SU-DHL-6 (cell line): ENCODE data around the gene GPC3.

Experiments used
- H2AFZ ChIP-seq: fragments of 200-600 bp; sonication (generic); 2 replicates; pipeline ENCODE4 v1.6.1; 2014; ENCODE audit warnings: low read depth, mild to moderate bottlenecking, moderate library complexity, mixed read lengths, antibody characterized with exemption, low read length; ENCODE audit not compliant: severe bottlenecking
- H3F3A ChIP-seq: fragments of 200-600 bp; shearing (Covaris generic); 2 replicates; pipeline ENCODE4 v1.6.0; 2016; ENCODE audit warnings: antibody characterized with exemption, mild to moderate bottlenecking; ENCODE audit not compliant: insufficient read depth
- H3K27ac ChIP-seq: fragments of 200-600 bp; sonication (generic); 2 replicates; pipeline ENCODE4 v1.5.1; 2016; ENCODE audit warnings: low read depth, mild to moderate bottlenecking, low read length, moderate library complexity, mixed read lengths
- H3K27me3 ChIP-seq: fragments of 200-600 bp; sonication (generic), shearing (Covaris generic); 2 replicates; pipeline ENCODE4 v1.6.0; 2014; ENCODE audit warnings: mild to moderate bottlenecking, low read length
- H3K36me3 ChIP-seq: fragments of 200-600 bp; sonication (generic); 2 replicates; pipeline ENCODE4 v1.6.1; 2014; ENCODE audit warnings: mild to moderate bottlenecking, low read length, mixed read lengths
- H3K4me2 ChIP-seq: fragments of 300-600, 200-600 bp; shearing (Covaris generic), sonication (generic); 2 replicates; pipeline ENCODE4 v1.6.0; 2014; ENCODE audit warnings: low read length, low read depth, mild to moderate bottlenecking; ENCODE audit not compliant: poor library complexity, severe bottlenecking
- H3K4me3 ChIP-seq: fragments of 200-600 bp; sonication (generic); 2 replicates; pipeline ENCODE4 v1.5.1; 2014; ENCODE audit warnings: antibody characterized with exemption, low read length, mild to moderate bottlenecking, mixed read lengths; ENCODE audit not compliant: insufficient read depth, poor library complexity, severe bottlenecking
- H3K79me2 ChIP-seq: fragments of 200-600 bp; sonication (generic); 2 replicates; pipeline ENCODE4 v1.6.1; 2014; ENCODE audit warnings: mild to moderate bottlenecking, low read length, moderate library complexity; ENCODE audit not compliant: insufficient read depth
- H3K9ac ChIP-seq: fragments of 200-600 bp; sonication (generic); 2 replicates; pipeline ENCODE4 v1.7.0; 2014; ENCODE audit warnings: mild to moderate bottlenecking, low read length
- H3K9me2 ChIP-seq: fragments of 200-600 bp; sonication (generic); replicated peaks from 2 replicates; pipeline ENCODE4 v1.6.1; 2014; ENCODE audit warnings: low read length; ENCODE audit not compliant: insufficient read depth
- H3K9me3 ChIP-seq: fragments of 200-600 bp; sonication (generic); 2 replicates; pipeline ENCODE4 v1.6.1; 2014; ENCODE audit warnings: low read length, mixed read lengths; ENCODE audit not compliant: insufficient read depth
- H4K20me1 ChIP-seq: fragments of 200-600 bp; sonication (generic); 2 replicates; pipeline ENCODE4 v1.6.1; 2014; ENCODE audit warnings: low read depth, mild to moderate bottlenecking, antibody characterized with exemption, low read length, moderate library complexity, mixed read lengths
- EZH2phosphoT487 ChIP-seq: fragments of 200-600 bp; sonication (generic), shearing (Covaris generic); conservative IDR thresholded peaks from 2 replicates; pipeline ENCODE4 v1.6.1; 2018; ENCODE audit warnings: mild to moderate bottlenecking, antibody characterized with exemption, low read length, moderate library complexity, mixed read lengths
- TF ChIP-seq, protein P1 (sequence below): fragments of 200-600 bp; sonication (generic); IDR thresholded peaks from one replicate; pipeline ENCODE4 v1.5.1; 2017; ENCODE audit warnings: antibody characterized with exemption, mild to moderate bottlenecking, low read length, moderate library complexity; ENCODE audit not compliant: insufficient read depth, poor library complexity, severe bottlenecking

GPC3 gene

DNA sequence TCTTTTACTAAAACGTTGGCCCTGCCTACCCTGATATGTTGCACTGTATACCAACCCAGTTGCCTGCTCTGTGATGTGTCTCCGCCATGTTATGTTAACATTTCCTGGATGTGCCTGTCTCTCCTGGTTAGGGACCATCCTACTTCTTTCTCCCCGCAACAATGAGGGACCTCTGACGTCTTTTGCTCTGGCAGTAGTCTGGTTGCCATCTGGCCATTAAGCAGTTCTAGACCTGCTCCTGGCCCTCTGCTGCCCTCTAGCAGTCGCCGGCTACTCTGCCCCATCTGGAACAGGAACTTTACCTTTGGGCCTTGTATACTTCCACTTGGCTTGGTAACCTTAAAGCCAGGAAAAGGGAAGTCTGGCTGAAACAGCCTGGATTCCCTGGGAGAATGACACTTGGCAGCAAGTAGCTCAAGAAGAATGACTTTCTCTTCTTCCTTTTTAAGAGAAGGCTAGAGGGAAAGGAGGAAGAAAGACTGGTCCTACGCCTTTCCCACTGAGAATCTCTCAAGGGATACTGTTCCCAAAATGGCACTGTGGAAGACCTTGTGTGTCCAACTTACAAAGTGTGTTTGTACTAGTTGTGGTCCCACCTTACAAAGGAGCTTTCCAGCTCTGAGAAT is 63.5 kb downstream of the GPC3 start:
- Histone ChIP-seq H3K4me3 (no peak overlapping the region), H3K27me3 (no peaks in the 10 kb centered on the region), H2AFZ (no peak overlapping the region), H3K9me2 (no peaks in the 10 kb centered on the region), H3K36me3 (no peaks in the 10 kb centered on the region), H4K20me1 (no peaks in the 10 kb centered on the region), H3K79me2 (no peaks in the 10 kb centered on the region), H3K27ac (no peak overlapping the region), H3K4me2 (no peak overlapping the region), H3K9me3 (no peaks in the 10 kb centered on the region), H3K9ac (no peak overlapping the region), H3F3A (no peaks in the 10 kb centered on the region)
- TF ChIP-seq EZH2phosphoT487, result no peak
- TF ChIP-seq, protein P1, sequence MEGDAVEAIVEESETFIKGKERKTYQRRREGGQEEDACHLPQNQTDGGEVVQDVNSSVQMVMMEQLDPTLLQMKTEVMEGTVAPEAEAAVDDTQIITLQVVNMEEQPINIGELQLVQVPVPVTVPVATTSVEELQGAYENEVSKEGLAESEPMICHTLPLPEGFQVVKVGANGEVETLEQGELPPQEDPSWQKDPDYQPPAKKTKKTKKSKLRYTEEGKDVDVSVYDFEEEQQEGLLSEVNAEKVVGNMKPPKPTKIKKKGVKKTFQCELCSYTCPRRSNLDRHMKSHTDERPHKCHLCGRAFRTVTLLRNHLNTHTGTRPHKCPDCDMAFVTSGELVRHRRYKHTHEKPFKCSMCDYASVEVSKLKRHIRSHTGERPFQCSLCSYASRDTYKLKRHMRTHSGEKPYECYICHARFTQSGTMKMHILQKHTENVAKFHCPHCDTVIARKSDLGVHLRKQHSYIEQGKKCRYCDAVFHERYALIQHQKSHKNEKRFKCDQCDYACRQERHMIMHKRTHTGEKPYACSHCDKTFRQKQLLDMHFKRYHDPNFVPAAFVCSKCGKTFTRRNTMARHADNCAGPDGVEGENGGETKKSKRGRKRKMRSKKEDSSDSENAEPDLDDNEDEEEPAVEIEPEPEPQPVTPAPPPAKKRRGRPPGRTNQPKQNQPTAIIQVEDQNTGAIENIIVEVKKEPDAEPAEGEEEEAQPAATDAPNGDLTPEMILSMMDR, result peak; percentile 27

DNA sequence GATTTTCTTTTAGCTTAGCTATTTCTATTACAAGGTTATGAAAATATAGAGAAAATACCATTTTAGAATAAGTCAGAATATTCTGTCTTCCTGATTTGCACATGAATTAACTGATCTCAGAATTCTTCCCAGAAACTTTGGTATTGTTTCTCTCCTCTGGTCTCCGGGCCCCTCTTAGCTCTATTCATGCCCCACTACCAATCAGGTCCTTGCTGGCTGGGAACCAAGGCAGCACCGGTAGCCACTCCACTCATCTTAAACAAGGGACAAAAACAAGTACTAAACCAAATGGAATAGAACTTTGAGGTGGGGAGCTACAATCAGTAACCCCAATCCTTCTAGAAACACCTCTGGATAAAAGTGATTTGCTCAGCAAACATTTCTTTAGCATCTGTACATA is 64.3 kb downstream of the GPC3 start:
- Histone ChIP-seq H3K36me3 (no peaks in the 10 kb centered on the region), H3K9me2 (no peaks in the 10 kb centered on the region), H4K20me1 (no peaks in the 10 kb centered on the region), H3F3A (no peaks in the 10 kb centered on the region), H3K27ac (no peak overlapping the region), H3K9me3 (no peaks in the 10 kb centered on the region), H3K79me2 (no peaks in the 10 kb centered on the region), H3K27me3 (no peaks in the 10 kb centered on the region), H2AFZ (no peak overlapping the region), H3K9ac (no peak overlapping the region), H3K4me3 (no peak overlapping the region), H3K4me2 (no peak overlapping the region)
- TF ChIP-seq EZH2phosphoT487, result no peak
- TF ChIP-seq, protein P1, result no peak

DNA sequence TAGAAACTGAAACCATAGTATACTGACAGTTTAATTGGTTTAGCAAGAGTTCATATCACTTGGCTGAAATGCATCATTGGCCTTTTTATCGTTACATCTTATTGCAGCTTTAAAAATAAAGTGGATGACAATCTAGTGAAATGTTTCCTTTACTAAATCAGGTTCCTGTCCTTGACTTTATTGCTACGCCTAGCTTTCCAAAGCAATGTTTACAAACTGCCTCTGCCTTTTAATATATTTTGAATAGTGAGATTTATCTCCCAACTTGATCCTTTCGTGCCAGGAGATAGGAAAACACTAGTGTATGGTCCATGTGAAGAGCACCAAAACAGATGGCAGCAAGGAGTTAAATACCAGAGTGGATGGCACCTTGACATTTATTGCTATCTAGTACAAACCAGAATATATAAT is 67.0 kb downstream of the GPC3 start:
- Histone ChIP-seq H3K4me3 (no peak overlapping the region), H3F3A (no peaks in the 10 kb centered on the region), H2AFZ (no peak overlapping the region), H3K36me3 (no peaks in the 10 kb centered on the region), H4K20me1 (no peaks in the 10 kb centered on the region), H3K79me2 (no peaks in the 10 kb centered on the region), H3K4me2 (no peak overlapping the region), H3K27me3 (no peaks in the 10 kb centered on the region), H3K9me2 (no peaks in the 10 kb centered on the region), H3K9ac (no peak overlapping the region), H3K27ac (no peak overlapping the region), H3K9me3 (no peaks in the 10 kb centered on the region)
- TF ChIP-seq, protein P1, result no peak
- TF ChIP-seq EZH2phosphoT487, result no peak
